HG02870 (cell line): Measurements from ENCODE around the gene PPP1R13L.
"Not testable (repeated sequence)": the region's sequence is repeated elsewhere in the genome, so short reads cannot be mapped to it uniquely, and the experiment has no call there.

ENCODE experiments used
- ATAC-seq: cut with Tn5 transposase; IDR thresholded peaks from one replicate; pipeline ENCODE4 v1.9.1; 2021; ENCODE audit warnings: mild to moderate bottlenecking, moderate library complexity; ENCODE audit not compliant: unreplicated experiment

Gene PPP1R13L

GRCh38 chr19:45408121-45408520, 3.3 kb upstream of the PPP1R13L start:
- no peak for ATAC-seq

GRCh38 chr19:45407585-45407984, 2.7 kb upstream of the PPP1R13L start:
- not testable (repeated sequence) for ATAC-seq

- ATAC-seq = no peak
These were observed 2.2 kb upstream of the PPP1R13L start for GRCh38 chr19:45407091-45407375.

- peak; percentile 75 for ATAC-seq
These were observed 1.6 kb upstream of the PPP1R13L start, which contains the start of gene POLR1G for GRCh38 chr19:45406226-45407090. Gene POLR1G, plus strand, starts transcription at chr19:45406644. Its CDS starts 53 bp downstream, at chr19:45406697.

- ATAC-seq = peak; percentile 47
These were observed 761 bp upstream of the PPP1R13L start for GRCh38 chr19:45405435-45406225.

GRCh38 chr19:45403781-45404556, 900 bp downstream of the PPP1R13L start:
- no peak for ATAC-seq

GRCh38 chr19:45403272-45403671, 1.6 kb downstream of the PPP1R13L start:
- no peak for ATAC-seq

- no peak for ATAC-seq
These were observed 2.4 kb downstream of the PPP1R13L start for GRCh38 chr19:45402298-45403061.

GRCh38 chr19:45401815-45402214, 3.1 kb downstream of the PPP1R13L start:
- no peak for ATAC-seq

GRCh38 chr19:45400192-45400591, 4.7 kb downstream of the PPP1R13L start:
- no peak for ATAC-seq

- no peak for ATAC-seq
These were observed 8.8 kb downstream of the PPP1R13L start for GRCh38 chr19:45395821-45396617.

GRCh38 chr19:45391871-45392665, 12.8 kb downstream of the PPP1R13L start:
- no peak for ATAC-seq

- no peak for ATAC-seq
These were observed 13.5 kb downstream of the PPP1R13L start for GRCh38 chr19:45391346-45391745.

GRCh38 chr19:45385392-45386221, 19.3 kb downstream of the PPP1R13L start:
- ATAC-seq = no peak

- no peak for ATAC-seq
These were observed 22.4 kb downstream of the PPP1R13L start for GRCh38 chr19:45382426-45382825.

GRCh38 chr19:45380107-45380506, 24.8 kb downstream of the PPP1R13L start:
- ATAC-seq = no peak

GRCh38 chr19:45376045-45376724, 28.7 kb downstream of the PPP1R13L start:
- no peak for ATAC-seq
